Activated CD4-positive, alpha-beta T cell treated with anti-CD3 and anti-CD28 coated beads, Interleukin-2, Interleukin-6, amounts not matched to agents 100 ng/mL and 50 ng/mL, durations not matched to agents 16 hours and 8 hours (primary cell): Measurements from ENCODE around the gene FBXO36.
"Not testable (repeated sequence)": the region's sequence is repeated elsewhere in the genome, so short reads cannot be mapped to it uniquely, and the experiment has no call there.

Experiments used
- DNase-seq: peaks from one replicate; pipeline ENCODE4 v3.0.0-alpha.2; 2020

Gene FBXO36

DNA sequence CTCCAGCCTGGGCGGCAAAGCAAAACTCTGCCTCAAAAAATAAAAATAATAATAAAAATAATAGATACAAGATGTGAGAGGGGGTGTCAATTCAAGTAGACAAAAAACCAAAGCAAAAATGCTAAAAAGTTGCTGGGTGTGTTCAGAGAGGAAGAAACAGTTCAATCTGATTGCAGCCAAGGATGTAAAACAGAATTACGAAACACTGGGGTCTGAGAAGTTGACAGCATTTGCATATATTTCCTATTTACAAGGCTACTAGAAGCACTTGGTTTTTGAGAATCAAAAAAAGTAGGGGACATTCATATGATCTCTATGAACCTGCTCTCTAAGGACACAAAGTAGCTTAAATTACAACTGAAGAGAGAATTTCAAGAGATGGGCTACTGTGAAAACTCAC, 8.1 kb upstream of the FBXO36 start:
- DNase-seq = no peak

GRCh38 chr2:229917793-229918192, 4.5 kb upstream of the FBXO36 start:
- no peak for DNase-seq

DNA sequence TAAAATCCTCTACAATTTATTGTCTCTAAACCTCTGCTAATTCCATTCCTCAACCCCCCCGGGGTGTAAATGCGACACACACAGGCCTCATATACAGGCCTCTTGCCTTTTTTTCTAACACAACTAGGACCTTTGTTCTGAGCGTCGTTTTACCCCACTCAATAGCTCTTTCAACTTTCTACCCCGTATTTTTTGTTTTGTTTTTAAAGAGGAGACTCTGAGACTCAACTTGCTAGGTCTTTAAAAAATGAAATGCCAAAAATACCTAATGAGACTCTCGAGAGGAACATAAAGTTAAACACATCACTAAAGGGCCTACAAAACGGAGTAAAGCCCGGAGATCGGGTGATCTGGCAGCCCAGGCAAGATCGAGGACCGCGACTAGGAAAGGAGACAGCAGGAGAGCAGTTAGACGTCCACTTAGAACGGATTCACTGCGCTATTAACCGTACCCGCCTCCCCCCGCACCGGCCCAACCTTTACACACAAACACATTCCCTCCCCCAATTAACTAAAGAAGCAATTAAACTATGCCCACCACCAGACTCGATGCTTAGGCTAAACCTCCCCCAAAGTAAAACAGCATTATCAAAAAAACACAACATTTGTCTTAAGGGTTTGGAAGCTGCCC, 2.2 kb upstream of the FBXO36 start:
- peak; percentile 30 for DNase-seq

- DNase-seq = peak; percentile 68
These were observed 1.0 kb upstream of the FBXO36 start for GRCh38 chr2:229921101-229921891.

- peak; percentile 92 for DNase-seq
These were observed 333 bp upstream of the FBXO36 start, which contains the start of gene TRIP12 for GRCh38 chr2:229921892-229922448. Gene TRIP12 (minus strand): TSS chr2:229922009. CDS start chr2:229880079, 41,930 bp downstream.

DNA sequence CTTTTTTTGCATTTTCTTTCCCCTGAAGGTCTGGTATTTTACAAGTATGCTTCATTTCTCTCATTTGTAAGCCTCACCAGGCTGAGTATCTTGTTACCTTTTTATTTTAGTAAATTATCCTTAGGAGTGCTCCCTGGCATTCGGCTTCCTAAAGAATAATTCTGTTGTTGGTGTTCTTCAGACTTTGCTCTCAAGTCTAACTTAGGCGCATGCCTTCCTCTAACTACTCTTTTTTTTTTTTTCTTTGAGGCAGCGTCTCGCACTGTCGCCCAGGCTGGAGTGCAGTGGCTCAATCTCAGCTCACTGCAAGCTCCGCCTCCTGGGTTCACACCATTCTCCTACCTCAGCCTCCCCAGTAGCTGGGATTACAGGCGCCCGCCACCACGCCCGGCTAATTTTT, 2.2 kb downstream of the FBXO36 start:
- DNase-seq = not testable (repeated sequence)

DNA sequence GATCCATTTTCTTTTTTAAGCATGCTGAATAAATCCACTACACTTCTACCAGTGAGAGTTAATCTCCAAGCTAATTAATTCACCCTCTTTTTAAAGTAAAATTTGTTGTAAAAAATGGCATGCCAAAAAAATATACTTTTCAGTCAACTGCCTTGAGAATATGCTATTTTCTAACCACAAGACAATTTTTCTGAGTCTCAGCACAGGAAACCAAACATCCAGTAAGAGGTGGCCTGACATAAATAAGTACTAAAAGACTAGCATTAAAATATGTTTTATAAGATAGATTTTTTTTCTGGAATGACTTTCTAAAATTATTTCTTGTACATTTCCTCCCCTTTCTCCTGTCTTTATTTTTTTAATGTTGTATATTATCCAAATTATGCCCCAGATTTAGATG, 2.9 kb downstream of the FBXO36 start:
- no peak for DNase-seq

- no peak for DNase-seq
These were observed 5.6 kb downstream of the FBXO36 start for GRCh38 chr2:229927817-229928321.

DNA sequence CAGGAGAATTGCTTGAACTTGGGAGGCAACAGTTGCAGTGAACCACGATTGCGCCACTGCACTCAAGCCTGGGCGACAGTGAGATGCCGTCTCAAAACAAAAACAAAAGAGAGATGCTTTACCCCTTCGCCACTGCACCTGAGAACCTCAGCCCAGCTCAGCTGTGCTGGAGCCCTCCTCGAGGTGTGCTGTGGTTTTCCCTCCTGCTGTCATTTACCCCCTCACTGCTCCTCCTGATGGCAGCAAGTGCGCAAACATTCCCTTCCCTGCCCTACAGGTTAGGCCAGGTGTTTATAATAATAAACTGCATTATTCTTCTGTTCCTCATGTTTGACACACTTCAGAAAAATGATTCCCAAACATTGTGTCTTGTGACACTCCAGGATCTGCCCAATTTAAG, 8.4 kb downstream of the FBXO36 start:
- no peak for DNase-seq

GRCh38 chr2:229931241-229931640, 8.9 kb downstream of the FBXO36 start:
- DNase-seq = no peak

GRCh38 chr2:229937537-229937936, 15.2 kb downstream of the FBXO36 start:
- no peak for DNase-seq

DNA sequence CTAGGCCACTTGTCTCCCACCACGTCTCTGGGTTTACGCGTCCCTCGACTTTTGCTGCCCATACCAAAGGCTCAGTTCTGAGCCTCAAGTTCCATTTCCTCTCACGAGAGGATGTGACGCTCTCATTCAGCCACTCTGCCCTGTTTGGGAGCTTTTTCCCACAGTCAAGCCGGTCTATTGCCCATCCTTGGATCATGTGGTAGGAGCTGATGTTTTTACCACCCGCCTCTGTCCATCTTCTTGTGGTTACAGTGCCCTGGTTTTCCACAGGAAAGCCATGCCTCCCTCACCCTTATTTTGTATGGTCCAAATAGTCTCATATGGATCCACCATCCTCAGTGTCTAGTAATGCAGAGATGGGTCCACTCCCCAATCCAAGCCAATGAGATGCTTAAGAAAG, 20.4 kb downstream of the FBXO36 start:
- DNase-seq = no peak

GRCh38 chr2:229943171-229943570, 20.9 kb downstream of the FBXO36 start:
- no peak for DNase-seq

DNA sequence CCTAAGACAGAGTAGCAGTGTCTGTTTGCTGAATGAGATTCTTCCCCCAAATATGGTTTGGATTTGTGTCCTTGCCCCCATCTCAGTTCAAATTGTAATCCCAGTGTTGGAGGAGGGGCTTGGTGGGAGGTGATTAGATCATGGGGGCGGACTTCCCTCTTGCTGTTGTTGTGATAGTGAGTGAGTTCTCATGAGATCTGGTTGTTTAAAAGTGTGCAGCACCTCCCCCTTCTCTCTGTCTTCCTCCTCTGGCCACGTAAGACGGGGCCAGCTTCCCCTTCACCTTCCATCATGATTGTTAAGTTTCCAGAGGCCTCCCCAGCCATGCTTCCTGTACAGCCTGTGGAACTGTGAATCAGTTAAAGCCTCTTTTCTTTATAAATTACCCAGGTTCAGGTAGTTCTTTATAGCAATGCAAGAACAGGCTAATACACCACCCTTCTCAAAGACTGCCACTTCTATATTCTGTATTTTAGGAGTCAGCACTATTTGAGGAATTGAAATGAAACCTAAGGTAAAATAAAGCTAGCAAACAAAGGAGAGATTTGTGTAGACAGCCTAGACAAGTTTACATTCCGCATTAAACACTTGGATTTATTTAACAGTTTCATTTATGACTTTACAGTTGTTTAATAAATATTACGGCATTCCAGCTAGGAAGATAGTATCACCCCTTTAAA, 21.6 kb downstream of the FBXO36 start:
- DNase-seq = no peak

- DNase-seq = no peak
These were observed 23.7 kb downstream of the FBXO36 start for GRCh38 chr2:229945975-229946374.

- DNase-seq = peak; percentile 13
These were observed 25.2 kb downstream of the FBXO36 start for GRCh38 chr2:229947544-229947943.

DNA sequence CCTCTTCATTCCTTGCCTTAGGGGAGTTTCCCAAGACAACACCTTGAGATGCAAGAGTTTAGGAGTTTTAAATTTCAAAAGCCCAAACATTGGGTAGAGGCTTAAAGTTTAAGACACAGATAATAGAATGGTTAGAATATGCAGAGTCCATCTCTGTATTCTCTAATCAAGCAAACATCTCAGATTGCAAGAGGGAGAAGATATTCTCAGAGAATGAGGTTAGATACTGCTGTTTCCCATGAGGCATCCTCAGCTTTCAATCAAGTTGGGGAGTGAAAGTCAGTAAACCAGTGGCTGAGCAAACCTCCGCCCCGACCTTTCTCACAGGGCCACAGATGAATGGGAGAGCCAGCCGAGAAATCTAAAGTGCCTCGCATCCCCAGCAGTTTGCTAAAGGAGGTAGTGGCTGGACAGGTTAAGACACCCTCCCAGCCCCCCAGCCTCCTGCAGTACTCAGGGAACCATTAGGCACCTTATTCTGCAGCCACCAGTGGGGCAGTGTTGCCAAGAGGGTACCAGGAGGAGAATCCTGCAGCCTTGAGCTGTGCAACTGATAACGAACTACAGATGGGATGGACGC, 30.0 kb downstream of the FBXO36 start:
- no peak for DNase-seq

GRCh38 chr2:229955663-229956062, 33.4 kb downstream of the FBXO36 start:
- no peak for DNase-seq

GRCh38 chr2:229956491-229956890, 34.2 kb downstream of the FBXO36 start:
- DNase-seq = no peak

GRCh38 chr2:229963596-229963995, 41.3 kb downstream of the FBXO36 start:
- not testable (repeated sequence) for DNase-seq

- no peak for DNase-seq
These were observed 47.6 kb downstream of the FBXO36 start for GRCh38 chr2:229969921-229970320.

DNA sequence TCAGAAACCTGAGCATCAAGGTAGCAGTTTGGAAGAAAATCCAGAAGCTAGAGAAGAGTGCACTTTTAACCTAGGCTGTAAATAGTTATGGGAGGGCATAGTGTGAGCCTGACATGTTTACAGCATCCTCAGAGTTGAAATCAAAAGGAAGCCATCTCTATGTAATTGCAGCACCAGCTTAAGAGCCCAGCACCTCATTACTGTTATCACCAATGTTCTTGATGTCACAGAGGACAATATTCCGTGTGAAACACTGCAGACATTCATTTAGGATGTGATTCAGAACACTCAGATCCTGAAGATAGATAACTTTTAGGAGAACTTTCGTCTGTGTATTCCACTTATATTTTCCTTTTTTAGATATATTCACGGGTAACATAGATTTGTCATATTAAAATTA, 48.1 kb downstream of the FBXO36 start:
- no peak for DNase-seq

DNA sequence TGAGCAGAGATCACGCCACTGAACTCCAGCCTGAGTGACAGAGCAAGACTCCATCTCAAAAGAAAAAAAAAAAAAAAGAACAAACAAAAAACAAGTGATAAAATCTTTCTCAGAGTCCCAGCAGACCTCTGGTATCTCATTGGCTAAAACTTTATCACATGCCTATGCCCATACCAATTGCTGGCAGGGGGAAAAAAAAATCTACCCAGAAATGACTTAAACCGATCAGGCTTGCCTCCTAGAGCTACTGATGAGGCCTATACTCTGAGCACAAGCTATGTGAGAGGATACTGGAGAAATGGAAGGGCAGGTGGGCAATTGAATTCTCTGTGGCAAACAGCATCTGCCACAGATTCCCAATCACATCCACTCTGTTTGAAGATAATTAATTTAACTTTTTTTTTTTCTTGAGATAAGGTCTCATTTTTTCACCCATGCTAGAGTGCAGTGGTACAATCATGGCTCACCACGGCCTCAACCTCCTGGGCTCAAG, 49.0 kb downstream of the FBXO36 start:
- DNase-seq = no peak
